HFF-Myc (cell line): ENCODE results near the gene ARHGAP6.

Experiments
- DNase-seq: peaks from one replicate; pipeline ENCODE4 v3.0.0-alpha.2; 2011; ENCODE audit warnings: low read depth; ENCODE audit errors: extremely low read depth
- H3K4me3 ChIP-seq: replicated peaks from 2 replicates; pipeline ENCODE4 v1.5.1; 2011; ENCODE audit warnings: low read depth, mild to moderate bottlenecking, control low read depth, low read length
- CTCF ChIP-seq: IDR thresholded peaks from 2 replicates; pipeline ENCODE4 v1.5.1; 2012; ENCODE audit warnings: mild to moderate bottlenecking, low read depth, low read length, control low read depth; ENCODE audit errors: missing control alignments

ARHGAP6 gene

GRCh38 chrX:11188664-11189063 lies 477.1 kb downstream of the ARHGAP6 start:
- TF ChIP-seq CTCF = no peak
- H3K4me3 ChIP-seq = no peak overlapping the region
- DNase-seq = peak; percentile 3

GRCh38 chrX:11187001-11187400 lies 478.7 kb downstream of the ARHGAP6 start:
- DNase-seq = no peak
- TF ChIP-seq CTCF = no peak
- no peak overlapping the region for H3K4me3 ChIP-seq

GRCh38 chrX:11185861-11186260 lies 479.9 kb downstream of the ARHGAP6 start:
- DNase-seq = no peak
- no peak for TF ChIP-seq CTCF
- H3K4me3 ChIP-seq = no peak overlapping the region

GRCh38 chrX:11180571-11180970 lies 485.1 kb downstream of the ARHGAP6 start:
- no peak for DNase-seq
- H3K4me3 ChIP-seq = no peak overlapping the region
- TF ChIP-seq CTCF = no peak

GRCh38 chrX:11172415-11172814 lies 493.3 kb downstream of the ARHGAP6 start:
- no peak overlapping the region for H3K4me3 ChIP-seq
- TF ChIP-seq CTCF = no peak
- DNase-seq = no peak

GRCh38 chrX:11171956-11172355 lies 493.8 kb downstream of the ARHGAP6 start:
- DNase-seq = no peak
- no peak overlapping the region for H3K4me3 ChIP-seq
- no peak for TF ChIP-seq CTCF

- no peak for DNase-seq
These were observed 501.3 kb downstream of the ARHGAP6 start for GRCh38 chrX:11164433-11164832.

More at GRCh38 chrX:11164433-11164832, 501.3 kb downstream of the ARHGAP6 start:
- H3K4me3 ChIP-seq = no peak overlapping the region
- no peak for TF ChIP-seq CTCF
